22Rv1 (cell line): ENCODE data around the gene PTH2.

ENCODE experiments used
- CTCF ChIP-seq: fragments of 450-650 bp; IDR thresholded peaks from 2 replicates; pipeline ENCODE4 v1.5.1; 2017; ENCODE audit warnings: mild to moderate bottlenecking
- ZFX ChIP-seq: fragments of 450-650 bp; IDR thresholded peaks from 2 replicates; pipeline ENCODE4 v1.6.1; 2017; ENCODE audit warnings: antibody characterized with exemption, borderline replicate concordance

- TF ChIP-seq ZFX (no peak), CTCF (no peak)
Measured at GRCh38 chr19:49409441-49410029, 13.7 kb downstream of the PTH2 start.
